ENCODE results near the gene ERF.

The ERF gene

DNA sequence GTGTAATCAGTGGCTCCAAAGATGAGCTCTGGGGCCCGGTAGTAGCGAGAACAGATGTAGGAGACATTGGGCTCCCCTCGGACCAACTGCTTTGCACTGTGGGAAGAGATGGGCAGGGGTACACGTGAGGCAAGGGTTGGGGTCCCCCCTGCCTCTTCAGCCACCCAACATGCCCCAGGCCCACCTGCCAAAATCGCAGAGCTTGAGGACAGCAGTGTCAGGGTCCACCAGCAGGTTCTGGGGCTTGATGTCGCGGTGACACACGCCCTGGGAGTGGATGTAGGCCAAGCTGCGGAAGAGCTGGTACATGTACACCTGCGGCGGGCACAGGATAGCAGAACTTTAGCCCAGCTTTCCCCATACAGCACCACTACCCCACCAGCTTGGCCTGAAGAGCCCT lies 20.6 kb downstream of the ERF start:
- no peak for DNase-seq

- DNase-seq: no peak
Observed at GRCh38 chr19:42233678-42234292, 21.1 kb downstream of the ERF start.

DNA sequence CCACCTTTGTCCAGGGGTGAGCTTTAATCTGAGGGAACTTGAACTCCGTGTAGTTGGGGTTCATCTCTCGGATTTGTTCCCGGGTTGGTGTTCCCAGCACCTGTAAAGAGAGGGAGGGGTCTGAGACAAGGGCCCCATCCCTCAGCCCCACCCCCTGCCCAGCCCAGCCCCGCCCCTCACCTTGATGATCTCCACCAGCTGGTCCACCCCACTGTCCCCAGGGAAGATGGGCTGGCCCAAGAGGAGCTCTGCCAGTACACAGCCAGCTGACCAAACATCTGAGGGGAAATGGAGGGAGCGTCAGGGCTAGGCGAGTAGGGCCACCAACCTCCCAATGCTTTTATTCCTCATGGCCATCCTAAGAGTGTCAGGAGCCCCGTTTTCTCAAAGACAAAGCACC lies 21.8 kb downstream of the ERF start:
- no peak for DNase-seq

- DNase-seq: no peak
Observed at GRCh38 chr19:42232435-42232834, 22.5 kb downstream of the ERF start.

DNA sequence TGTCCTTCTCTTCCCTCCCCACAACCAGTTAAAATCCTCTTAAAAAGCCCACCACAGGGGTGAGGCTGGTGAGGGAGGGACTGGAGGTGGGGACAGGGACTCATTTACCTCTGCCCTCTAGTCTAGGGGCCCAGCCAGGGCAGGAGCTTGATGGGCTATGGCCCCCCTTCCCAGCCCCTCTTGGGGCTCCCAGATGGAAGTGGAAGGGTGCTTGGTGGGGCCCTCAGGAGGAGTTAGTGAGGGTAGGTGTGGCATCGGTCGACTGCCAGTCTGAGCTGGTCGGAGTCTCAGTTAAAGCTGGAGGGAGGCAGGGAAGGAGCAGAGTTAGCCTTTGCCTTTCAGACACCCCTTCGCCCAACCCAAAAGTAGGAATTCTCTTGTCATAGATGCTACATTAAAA lies 24.4 kb downstream of the ERF start:
- no peak for DNase-seq

- DNase-seq: no peak
Observed at GRCh38 chr19:42229855-42230351, 25.0 kb downstream of the ERF start.

- DNase-seq: no peak
Observed at GRCh38 chr19:42229301-42229854, 25.6 kb downstream of the ERF start.

GRCh38 chr19:42228641-42229040 lies 26.3 kb downstream of the ERF start:
- no peak for DNase-seq

- no peak for DNase-seq
Observed at GRCh38 chr19:42226886-42227285, 28.0 kb downstream of the ERF start.

GRCh38 chr19:42225718-42226292 lies 29.1 kb downstream of the ERF start:
- no peak for DNase-seq

DNA sequence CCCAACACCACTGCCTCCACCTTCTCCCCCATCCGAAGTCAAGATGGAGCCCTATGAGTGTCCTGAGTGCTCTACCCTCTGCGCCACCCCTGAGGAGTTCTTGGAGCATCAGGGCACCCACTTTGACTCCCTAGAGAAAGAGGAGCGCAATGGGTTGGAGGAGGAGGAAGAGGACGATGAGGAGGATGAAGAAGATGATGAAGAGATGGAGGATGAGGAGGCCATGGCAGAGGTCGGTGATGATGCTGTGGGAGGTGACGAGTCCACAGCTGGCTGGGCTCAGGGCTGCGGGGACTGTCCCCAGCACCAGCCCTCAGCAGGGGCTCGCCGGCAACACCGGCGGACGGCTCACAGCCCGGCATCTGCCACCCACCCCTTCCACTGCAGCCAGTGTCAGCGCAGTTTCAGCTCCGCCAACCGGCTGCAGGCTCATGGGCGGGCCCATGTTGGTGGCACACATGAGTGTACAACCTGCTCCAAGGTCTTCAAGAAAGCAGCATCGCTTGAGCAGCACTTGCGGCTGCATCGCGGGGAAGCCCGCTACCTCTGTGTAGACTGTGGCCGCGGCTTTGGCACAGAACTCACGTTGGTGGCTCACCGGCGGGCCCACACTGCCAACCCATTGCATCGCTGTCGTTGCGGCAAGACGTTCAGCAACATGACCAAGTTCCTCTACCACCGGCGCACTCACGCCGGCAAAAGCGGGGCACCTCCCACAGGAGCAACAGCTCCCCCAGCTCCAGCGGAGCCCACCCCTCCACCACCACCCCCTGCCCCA lies 29.8 kb downstream of the ERF start:
- DNase-seq: no peak

- DNase-seq: no peak
Observed at GRCh38 chr19:42220751-42221097, 34.2 kb downstream of the ERF start.

- peak; percentile 49 for DNase-seq
Observed at GRCh38 chr19:42219812-42220750, 34.8 kb downstream of the ERF start, which contains the start of gene ZNF526. Gene ZNF526, plus strand, starts transcription at chr19:42220312. Its CDS starts 4,092 bp downstream, at chr19:42224404.

- DNase-seq: peak; percentile 68
Observed at GRCh38 chr19:42217520-42218437, 37.1 kb downstream of the ERF start, which contains the start of gene DEDD2. Gene DEDD2, minus strand, starts transcription at chr19:42217677. Its CDS starts 670 bp downstream, at chr19:42217007.

- no peak for DNase-seq
Observed at GRCh38 chr19:42216653-42217519, 38.0 kb downstream of the ERF start.

DNA sequence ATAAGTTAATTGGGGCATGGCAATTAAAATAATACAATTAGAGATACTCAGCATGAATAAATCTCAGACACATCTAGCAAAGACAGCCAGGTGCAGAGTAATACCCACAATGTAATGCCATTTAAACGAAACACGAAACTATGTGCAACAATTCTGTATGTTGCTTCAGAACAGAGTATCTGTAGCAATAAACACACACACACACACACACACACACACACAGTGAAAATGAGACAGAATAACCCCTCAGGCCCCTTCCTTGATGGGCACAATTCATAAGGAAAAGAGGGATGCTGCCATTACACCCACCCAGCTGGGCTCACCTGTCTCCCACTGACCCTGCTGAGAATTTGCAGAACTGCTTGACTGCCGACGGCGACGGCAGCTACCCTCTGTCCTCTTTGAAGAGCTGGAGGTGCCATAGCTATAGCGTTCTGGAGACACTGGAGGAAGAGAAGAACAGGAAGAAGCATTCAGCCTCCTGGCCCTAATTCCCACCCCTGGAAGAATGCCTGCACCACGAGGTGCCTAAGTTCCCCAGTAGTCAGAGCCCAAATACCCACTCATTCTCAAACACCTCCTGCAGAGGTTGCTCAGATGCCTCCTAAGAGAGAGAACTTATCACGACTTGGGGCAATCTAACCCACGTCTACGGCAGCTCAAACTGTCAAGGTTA lies 40.0 kb downstream of the ERF start:
- no peak for DNase-seq

DNA sequence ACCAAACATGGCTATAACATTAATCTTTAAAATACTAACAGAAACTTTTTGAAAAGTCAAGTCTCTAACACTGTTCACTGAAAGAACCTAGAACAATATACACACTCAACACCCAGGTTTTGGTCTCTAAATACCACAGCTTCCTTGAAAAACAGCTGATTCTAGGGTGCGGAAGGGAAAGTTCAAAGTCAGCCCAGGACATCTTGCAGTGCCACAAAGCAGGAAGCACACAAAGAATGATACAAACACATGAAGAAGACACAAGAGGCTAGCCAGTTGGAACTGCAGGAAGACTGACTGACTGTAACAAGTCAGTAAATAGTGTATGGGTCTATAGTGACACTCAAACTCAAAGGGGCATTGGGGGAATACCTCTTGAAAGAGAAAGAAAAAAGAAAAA lies 42.0 kb downstream of the ERF start:
- no peak for DNase-seq

GRCh38 chr19:42208612-42209011 lies 46.3 kb downstream of the ERF start:
- DNase-seq: no peak

GRCh38 chr19:42207767-42208271 lies 47.1 kb downstream of the ERF start:
- DNase-seq: no peak
